HG03135 (cell line): ENCODE data around the gene KLHDC1.
"Not testable (repeated sequence)": the region's sequence is repeated elsewhere in the genome, so short reads cannot be mapped to it uniquely, and the experiment has no call there.

Source experiments
- ATAC-seq: cut with Tn5 transposase; IDR thresholded peaks from one replicate; pipeline ENCODE4 v1.9.1; 2021; ENCODE audit warnings: mild to moderate bottlenecking, moderate library complexity; ENCODE audit not compliant: unreplicated experiment

The KLHDC1 gene, protein sequence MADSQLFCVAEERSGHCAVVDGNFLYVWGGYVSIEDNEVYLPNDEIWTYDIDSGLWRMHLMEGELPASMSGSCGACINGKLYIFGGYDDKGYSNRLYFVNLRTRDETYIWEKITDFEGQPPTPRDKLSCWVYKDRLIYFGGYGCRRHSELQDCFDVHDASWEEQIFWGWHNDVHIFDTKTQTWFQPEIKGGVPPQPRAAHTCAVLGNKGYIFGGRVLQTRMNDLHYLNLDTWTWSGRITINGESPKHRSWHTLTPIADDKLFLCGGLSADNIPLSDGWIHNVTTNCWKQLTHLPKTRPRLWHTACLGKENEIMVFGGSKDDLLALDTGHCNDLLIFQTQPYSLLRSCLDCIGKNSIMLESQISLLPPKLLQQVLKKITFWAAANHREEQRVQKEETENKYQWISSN

DNA sequence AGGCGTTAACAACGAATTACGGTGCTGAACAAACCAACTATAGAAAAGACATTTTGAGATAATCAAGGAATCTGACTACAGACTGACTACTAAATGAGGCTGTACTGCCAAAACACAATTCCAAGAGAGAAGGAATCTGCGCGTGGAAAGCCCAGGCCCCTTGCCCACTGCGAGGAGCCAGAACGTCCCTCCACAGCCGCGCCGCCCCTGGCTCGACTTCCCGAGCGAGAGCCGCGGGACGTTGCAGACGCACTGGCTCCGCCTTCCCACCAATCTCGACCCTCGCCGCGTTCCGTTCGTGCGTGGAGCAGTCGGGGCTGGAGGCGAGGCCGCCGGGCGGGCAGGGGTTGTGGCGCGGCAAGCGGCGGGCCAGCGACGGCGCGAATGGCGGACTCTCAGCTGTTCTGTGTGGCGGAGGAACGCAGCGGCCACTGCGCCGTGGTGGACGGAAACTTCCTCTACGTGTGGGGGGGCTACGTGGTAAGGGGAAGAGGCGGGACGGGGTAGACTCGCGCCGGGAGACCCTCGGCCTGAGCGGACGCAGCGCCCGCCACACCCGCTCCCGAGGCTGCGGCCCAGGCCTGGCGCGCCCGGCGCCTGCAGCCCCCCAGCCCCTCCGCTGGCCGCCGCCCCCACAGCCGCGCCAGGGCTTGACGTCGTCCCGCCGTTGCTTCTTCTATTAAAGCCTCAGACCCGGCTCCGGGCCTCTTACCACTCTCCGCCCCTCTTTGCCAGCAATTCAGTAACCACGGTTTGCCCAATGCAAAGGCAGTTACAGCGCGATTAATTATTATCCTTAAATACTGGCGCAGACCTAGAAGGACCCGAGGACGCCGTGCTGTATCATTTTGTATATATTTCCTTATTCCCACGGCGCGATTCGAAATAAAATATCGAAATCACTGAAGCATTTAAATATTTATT is at the start of gene KLHDC1:
TSS of gene KLHDC1 (plus strand) at position 310 of the 924 bp plus-strand sequence. CDS start at position 385, 75 bp downstream.
- ATAC-seq, result peak; percentile 66

DNA sequence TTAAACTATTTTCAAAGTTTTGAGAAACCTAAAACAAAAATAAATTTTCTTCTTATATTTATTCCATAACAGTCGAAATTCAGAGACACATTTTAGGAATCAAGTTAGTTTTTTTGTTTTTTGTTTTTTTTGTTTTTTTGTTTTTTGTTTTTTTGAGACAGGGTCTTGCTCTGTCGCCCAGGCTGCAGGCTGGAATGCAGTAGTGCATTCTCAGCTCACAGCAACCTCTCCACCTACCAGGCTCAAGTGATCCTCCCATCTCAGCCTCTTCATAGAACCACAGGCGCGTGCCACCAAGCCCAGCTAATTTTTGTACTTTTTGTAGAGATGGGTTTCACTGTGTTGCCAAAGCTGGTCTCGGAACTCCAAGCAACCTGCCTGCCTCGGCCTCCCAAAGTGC is 39.4 kb upstream of the KLHDC1 start:
- ATAC-seq, result no peak

DNA sequence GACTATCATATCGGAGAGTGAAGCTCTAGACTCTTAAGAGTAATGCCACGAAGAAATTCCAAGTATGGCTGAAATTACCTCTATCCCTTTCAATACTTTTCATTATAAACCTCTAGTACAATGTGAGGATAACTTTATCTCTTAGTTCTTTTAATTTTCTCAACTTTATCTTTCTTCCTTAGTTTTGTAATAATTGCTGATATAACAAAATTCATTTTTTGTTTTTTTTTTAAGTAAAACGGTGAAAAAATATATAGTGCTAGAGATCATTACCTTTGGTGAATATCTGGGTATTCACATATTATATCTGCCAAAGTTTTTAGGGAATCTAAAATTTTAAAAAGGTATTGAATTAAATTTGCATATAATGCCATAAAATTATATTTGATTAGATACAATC is 38.4 kb upstream of the KLHDC1 start:
- no peak for ATAC-seq

DNA sequence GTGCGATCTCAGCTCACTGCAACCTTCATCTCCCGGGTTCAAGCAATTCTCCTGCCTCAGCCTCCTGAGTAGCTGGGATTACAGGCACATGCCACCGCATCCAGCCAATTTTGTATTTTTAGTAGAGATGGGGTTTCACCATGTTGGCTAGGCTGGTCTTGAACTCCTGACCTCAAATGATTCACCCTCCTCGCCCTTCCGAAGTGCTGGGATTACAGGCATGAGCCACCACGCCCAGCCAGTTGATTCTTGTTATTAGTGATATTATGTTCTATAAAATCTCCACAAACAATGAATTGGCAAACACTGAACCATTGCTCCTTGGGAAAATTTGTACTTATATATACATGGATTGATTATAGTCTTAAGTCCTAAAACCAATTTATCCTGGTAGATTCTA is 35.4 kb upstream of the KLHDC1 start:
- not testable (repeated sequence) for ATAC-seq

DNA sequence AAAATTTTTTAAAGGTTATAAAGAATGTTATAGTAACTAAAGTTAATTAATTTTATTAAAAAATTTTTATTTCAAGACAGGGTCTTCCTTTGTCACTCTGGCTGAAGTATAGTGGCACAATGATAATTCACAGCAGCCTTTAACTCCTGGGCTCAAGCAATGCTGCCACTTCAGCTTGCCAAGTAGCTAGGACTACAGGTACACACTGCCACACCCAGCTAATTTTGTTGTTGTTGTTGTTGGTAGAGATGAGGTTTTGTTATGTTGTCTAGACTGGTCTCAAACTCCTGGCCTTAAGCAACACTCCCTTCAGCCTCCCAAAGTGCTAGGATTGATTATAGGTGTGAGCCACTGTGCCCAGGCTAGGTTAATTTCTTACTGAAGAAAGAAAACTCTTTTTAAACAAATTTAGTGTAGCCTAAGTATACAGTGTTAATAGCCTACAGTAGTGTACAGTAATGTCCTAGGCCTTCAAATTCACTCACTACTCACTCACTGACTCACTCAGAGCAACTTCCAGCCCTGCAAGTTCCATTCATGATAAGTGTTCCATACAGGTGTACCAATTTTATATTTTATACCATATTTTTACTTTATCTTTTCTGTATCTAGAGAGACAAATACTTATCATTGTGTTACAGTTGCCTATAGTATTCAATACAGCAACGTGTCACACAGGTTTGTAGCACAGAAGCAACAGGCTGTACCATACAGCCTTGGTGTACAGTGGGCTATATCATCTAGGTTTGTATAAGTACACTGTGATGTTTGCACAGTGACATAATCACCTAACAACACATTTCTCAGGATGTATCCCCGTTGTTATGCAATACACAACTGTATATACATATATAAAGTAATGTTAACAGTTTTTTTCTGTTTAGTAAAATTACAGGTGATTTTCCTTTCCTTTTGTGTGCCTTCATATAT is 33.1 kb upstream of the KLHDC1 start:
- ATAC-seq, result no peak

DNA sequence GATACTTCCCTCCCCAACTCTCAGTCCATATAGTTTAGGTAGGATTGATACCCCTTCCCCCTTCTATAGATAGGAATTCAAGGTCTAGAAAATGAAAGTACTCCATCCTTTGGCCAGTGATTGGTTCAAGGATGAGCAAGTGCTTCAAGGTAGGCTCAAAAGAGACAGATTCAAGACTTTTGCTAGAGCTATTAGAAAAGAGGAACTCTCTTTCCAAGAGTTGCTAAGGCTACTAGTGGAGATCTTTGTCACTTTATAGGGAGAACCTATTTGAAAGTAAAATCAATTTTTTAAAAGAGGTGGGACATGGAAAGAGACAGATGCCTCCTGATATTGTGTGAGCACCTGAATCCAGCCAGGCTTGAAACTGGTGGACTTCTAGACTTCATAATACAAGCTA is 22.4 kb upstream of the KLHDC1 start:
- ATAC-seq, result no peak

DNA sequence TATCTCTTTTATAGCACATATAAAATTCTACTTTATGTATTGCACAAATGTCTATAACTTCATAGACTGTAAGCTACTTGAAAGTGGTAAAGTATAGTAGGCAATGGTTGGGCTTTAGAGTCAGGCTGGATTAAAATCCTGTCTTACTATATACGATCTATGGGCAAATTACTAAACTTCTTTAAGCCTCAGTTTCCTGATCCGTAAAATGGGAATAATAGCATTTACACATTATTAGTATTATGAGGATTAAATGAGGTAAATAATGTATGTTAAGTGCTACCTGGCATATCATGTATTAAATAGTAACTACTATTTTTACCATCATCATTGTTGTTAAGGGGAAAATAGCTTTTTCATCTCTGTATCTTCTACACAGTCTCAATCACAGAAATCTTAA is 19.3 kb upstream of the KLHDC1 start:
- ATAC-seq, result no peak

DNA sequence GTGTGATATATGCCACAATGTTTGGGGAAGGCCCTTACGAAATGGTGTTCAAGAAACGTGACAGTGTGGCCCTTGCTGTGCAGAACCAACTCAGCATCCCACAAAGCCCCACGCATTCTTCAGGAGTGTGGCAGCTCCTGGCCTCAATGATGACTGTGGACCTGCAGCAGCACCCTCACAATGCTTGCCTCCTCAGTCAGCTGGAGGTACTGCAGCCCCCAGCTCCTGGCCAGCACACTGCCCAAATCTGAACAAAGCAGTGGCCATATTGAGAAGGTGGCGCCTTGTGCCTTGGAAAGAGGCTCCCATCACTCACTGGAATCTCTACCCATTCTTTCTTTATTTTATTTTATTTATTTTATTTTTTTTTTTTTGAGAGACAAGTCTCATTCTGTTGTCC is 15.3 kb upstream of the KLHDC1 start:
- no peak for ATAC-seq

DNA sequence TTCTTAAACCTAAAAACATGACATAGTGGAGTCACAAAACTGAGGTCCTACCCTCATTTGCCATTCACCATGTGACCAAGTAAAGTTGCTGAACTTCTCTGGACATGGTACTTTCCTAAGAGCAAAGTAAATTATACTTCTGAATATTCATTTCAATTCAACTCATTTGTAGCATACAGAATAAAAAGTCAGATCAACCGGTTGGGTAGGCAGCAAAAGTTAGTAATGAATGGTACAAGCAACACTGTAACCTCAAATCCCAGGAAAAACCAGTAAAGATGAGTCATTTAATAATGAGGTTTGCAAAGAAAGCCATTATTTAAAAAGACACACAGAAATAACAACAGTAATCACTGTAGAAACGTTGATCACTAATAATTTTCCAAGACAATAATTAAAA is 13.6 kb upstream of the KLHDC1 start:
- ATAC-seq, result no peak

DNA sequence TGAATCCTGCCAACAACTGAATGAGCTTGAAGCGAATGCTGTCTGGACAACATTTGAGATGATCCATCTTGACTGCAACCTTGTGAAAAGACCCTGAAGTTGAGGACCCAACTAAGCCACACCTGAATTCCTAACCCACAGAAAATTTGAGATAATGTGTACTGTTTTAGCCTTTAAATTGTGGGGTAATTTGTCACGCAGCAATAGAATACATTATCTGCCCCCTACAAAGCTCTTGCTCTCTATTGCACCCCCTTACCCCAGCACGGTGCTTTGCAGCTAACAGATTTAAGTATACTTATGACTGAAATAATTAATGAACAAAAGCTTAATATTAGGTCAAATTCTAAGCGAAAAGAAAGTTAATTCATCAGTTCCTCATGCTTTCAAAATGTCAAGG is 6.5 kb upstream of the KLHDC1 start:
- no peak for ATAC-seq

DNA sequence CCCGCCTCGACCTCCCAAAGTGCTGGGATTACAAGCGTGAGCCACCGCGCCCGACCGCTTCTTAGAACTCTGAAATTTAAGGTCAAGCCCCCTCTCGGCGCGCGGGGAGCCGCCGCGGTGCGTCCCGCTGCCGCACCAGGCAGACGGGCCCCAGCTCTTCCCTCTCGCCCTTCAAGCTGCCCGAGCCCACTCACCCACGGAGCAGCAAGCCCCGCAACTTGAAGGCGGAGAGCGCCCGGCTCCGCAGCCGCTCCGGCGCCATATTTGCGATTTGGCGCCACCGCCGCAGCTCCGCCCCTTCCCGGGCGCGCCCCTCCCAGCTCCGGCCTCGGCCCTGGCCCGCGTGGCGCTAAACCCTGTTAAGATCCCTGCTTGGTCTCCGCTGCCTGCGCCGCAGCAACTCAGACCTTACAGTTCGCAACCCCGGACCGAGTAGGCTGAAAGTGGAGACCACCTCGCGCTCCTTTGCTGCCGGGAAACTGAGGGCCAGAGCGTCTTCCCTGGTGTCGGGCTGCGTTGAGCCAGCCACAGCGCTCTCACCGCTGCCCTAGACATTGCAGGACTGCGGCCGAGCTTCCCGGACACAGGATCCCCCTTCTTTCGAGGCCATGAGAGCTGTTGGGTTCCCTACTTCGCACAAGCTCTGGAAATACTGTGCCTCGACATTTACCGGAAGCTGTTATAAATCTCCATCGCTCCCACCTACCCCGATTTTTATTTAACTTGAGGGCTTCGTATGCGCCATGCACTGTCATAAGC is 4.8 kb upstream of the KLHDC1 start, which contains the start of gene POLE2:
TSS of gene POLE2 (minus strand) at position 273 of the 759 bp plus-strand sequence. CDS start at position 262, 11 bp downstream.
- peak; percentile 81 for ATAC-seq

DNA sequence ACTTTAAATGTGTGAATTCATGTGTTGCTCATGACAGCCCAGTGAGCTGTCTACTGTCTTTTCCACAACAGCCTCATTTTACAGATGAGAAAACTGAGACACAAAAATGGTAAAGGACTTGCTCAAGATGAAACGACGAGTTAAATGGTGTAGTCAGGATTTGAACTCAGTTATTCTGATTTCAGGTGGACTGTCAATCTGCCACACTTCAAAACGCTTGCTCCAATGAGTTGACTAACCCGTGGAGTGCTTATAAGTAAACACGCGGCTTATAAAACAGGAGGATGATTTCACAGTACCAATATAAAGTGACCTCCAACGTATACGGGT is 4.3 kb upstream of the KLHDC1 start:
- ATAC-seq, result no peak

DNA sequence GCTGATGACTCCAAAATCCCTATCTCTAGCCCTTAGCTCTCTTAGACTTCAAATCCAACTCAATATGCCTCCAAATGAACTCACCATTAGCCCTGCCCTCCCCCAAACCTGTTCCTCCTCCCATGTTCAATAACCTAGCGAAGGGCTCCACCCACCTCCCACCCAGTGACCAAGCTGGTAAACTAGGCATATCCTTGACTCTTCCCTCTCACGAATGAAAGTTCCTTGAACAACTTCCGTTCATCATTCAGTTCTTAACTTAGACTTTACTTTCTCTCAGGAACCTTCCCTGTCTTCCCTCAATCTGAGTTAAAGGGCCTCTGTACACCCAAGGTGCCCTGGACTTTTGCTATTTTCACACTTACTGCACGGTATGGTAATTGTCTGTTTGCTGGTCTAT is 1.9 kb upstream of the KLHDC1 start:
- no peak for ATAC-seq

DNA sequence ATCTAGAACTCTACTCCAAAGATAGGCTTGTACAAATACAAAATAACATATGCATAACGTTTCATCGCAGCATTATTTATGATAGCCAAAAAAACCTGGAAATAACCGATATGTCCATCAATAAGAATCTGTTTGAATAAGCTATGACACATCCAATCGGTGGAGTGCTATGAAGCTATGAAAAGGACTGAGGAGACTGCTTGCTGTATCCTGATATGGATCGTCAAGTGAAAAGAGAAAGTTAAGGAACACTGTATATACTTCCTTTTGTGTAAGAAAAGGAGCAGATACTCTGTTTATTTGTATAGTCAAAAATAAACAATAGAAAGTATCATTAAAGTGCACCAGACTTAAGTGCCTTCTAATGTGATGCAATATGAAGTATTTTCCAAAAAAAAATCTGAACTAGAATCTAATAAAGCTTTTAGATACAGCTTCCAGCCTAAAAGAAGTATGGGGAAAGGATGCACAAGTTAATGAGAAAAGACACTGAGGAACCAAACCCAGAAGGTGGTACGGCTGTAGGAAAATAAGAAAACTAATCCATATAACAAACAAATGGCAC is 645 bp upstream of the KLHDC1 start:
- no peak for ATAC-seq

DNA sequence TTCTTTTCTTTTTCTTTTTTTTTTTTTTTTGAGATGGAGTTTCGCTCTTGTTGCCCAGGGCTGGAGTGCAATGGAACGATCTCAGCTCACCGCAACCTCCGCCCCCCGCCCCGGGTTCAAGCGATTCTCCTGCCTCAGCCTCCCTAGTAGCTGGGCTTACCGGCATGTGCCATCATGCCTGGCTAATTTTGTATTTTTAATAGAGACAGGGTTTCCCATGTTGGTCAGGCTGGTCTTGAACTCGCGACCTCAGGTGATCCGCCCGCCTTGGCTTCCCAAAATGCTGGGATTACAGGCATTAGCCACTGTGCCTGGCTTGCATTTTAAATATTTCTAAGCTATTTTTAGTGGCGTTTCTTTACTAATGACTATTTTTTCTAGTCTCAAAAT is 810 bp downstream of the KLHDC1 start:
- not testable (repeated sequence) for ATAC-seq

DNA sequence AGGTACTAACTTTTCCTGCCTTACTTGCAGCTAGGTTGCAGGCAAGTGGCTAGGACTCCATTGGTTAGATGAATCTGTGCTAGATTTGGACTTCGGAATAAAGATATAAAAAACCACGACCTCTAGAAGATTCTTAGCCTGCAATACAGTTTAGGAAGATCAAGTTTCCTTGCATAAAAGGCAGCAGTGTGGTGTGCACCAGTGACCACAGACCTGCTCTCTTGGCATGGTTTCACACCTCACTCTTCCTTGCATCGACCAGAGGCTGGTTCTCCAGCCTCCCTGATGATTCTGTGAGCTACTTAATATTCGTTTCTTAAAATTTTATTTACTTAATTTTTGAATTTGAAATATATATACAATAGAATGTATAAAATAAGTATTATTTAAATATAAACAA is 9.8 kb downstream of the KLHDC1 start:
- no peak for ATAC-seq

DNA sequence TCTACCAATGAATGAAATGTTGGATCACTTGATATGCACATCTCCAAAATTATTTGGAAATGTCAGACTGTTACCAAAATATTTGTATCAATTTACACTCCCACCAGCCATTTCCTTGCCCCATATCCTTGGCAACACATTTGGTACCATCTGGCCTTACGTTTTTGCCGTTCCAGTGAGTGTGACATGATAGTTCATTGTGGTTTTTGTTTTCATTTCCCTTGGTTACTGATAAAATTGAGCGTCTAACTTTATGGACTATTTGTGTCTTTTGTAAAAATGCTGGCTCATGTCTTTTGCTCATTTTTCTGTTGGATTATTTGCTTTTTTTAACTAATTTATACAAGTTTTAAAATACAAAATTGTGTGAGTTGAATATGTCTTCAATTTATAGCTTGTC is 11.0 kb downstream of the KLHDC1 start:
- no peak for ATAC-seq

DNA sequence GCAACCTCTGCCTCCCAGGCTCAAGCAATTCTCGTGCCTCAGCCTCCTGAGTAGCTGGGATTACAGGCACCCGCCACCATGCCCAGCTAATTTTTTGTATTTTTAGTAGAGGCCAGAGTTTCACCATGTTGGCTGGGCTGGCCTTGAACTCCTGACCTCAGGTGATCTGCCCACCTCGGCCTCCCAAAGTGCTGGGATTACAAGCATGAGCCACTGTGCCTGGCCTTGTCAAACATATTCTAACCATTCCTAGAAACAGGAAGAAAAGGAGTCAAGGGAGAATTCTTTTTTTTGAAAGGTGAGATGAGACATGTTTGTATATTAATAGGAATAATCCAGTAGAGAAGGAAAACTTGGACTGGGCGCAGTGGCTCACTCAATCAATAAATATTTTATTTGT is 11.6 kb downstream of the KLHDC1 start:
- ATAC-seq, result not testable (repeated sequence)

DNA sequence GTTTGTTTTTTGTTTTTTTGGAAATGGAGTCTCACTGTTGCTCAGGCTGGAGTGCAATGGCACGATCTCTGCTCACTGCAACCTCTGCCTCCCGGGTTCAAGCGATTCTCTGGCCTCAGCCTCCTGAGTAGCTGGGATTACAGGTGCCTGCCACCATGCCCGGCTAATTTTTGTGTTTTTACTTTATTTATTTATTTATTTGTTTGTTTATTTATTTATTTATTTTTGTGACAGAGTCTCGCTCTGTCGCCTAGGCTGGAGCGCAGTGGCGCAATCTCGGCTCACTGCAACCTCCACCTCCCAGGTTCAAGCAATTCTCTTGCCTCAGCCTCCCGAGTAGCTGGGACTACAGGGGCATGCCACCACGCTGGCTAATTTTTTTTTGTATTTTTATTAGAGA is 18.1 kb downstream of the KLHDC1 start:
- not testable (repeated sequence) for ATAC-seq

DNA sequence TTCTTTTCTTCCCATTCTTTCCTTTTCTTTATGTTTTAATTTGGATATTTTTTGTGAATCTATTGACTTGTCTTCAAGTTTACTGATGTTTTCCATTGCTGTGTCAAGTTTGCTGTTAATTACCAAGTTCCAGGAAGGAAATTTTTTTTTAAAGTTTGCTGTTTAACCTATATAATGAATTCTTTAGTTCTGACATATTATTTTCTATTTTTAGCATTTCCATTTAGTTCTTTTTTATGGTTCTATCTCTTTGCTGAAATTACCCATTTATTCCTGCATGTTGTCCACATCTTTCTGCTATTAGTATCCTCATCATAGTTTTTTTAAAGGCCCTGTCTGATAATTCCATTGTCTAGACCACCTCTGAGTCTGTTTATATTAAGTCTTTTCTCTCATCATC is 27.8 kb downstream of the KLHDC1 start:
- ATAC-seq, result no peak
